GM18502 (cell line): Measurements from ENCODE around the gene TAS2R39.
"Not testable (repeated sequence)": the region's sequence is repeated elsewhere in the genome, so short reads cannot be mapped to it uniquely, and the experiment has no call there.

Experiments used
- ATAC-seq: cut with Tn5 transposase; IDR thresholded peaks from one replicate; pipeline ENCODE4 v1.9.1; 2021; ENCODE audit warnings: mild to moderate bottlenecking; ENCODE audit not compliant: unreplicated experiment, poor library complexity

The TAS2R39 gene

DNA sequence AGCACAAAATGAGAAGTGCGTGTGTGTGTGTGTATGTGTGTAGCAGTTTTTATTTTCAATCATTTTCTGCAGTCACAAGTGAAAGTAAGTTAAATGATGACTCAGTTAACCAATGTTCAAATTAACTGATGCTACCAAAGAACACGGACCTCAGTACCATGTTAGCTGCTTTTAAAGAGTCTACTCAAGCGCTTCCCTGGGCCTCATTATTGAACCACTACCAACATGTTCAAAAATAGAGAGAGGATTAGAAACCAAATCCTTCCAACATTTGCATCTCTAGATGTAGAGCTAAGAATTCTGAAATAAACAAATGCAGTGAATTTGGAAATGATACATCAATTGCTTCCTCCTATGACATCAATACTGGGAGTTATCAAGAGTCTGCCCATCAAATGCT lies at the start of gene TAS2R39:
TSS of gene TAS2R39 (plus strand) at position 396 of the 400 bp plus-strand sequence. CDS start at position 396, 0 bp downstream.
- ATAC-seq = no peak

DNA sequence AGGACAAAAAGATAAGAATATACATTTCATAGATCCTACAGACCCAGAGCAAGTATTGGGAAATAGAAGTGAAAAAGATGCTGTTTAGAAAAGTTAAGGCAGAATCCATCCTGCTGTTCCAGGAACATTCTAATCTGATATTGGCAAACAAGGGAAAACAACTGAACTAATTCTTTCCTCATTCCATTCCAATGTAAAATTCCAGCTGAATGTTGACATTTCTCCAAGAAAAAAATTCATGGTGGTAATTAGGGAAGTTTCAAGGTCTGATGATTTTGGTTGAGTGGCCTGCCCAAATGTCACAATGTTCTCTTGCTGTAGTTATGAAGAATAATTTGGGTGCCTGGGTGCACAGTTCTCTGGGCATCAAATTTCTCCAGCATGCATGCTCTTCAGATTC lies 36.1 kb upstream of the TAS2R39 start:
- ATAC-seq = no peak

- ATAC-seq = no peak
These were observed 35.2 kb upstream of the TAS2R39 start for GRCh38 chr7:143148050-143148449.

GRCh38 chr7:143148651-143149050 lies 34.6 kb upstream of the TAS2R39 start:
- ATAC-seq = no peak

DNA sequence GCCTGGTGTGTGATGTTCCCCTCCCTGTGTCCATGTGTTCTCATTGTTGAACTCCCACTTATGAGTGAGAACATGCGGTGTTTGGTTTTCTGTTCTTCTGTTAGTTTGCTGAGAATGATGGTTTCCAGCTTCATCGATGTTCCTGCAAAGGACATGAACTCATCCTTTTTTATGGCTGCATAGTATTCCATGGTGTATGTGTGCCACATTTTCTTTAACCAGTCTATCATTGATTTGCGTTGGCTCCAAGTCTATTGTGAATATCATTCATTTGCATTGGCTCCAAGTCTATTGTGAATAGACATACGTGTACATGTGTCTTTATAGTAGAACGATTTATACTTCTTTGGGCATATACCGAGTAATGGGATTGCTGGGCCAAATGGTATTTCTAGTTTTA lies 32.5 kb upstream of the TAS2R39 start:
- not testable (repeated sequence) for ATAC-seq

- ATAC-seq = not testable (repeated sequence)
These were observed 24.6 kb upstream of the TAS2R39 start for GRCh38 chr7:143158617-143159016.

DNA sequence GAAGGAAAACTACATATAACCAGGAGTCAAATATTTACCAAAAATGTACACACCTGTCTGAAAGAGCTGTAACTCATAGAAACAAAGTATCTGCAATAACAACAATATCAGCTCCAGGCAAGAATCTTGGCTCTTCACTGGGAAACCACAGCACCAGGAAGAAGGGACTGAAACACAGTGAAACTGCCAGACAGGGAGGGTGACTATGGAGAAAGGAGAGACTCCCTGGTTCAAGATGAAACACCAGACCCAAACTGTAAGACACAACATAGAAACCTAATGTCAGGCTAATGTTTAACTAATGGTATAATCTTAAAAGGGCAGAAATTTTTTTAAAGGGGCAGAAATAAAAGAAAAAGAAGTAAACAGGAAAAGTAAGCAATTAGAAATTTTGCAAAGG lies 11.5 kb upstream of the TAS2R39 start:
- ATAC-seq = no peak

GRCh38 chr7:143172354-143172753 lies 10.9 kb upstream of the TAS2R39 start:
- no peak for ATAC-seq

- ATAC-seq = no peak
These were observed 7.1 kb upstream of the TAS2R39 start for GRCh38 chr7:143176128-143176527.

- no peak for ATAC-seq
These were observed 5.7 kb upstream of the TAS2R39 start for GRCh38 chr7:143177374-143178119.

GRCh38 chr7:143180771-143181170 lies 2.4 kb upstream of the TAS2R39 start:
- ATAC-seq = not testable (repeated sequence)

- no peak for ATAC-seq
These were observed 1.9 kb upstream of the TAS2R39 start for GRCh38 chr7:143181349-143181748.

GRCh38 chr7:143185551-143185950 lies 2.3 kb downstream of the TAS2R39 start:
- no peak for ATAC-seq

GRCh38 chr7:143188994-143189393 lies 5.8 kb downstream of the TAS2R39 start:
- no peak for ATAC-seq

GRCh38 chr7:143193880-143194279 lies 10.7 kb downstream of the TAS2R39 start:
- no peak for ATAC-seq

DNA sequence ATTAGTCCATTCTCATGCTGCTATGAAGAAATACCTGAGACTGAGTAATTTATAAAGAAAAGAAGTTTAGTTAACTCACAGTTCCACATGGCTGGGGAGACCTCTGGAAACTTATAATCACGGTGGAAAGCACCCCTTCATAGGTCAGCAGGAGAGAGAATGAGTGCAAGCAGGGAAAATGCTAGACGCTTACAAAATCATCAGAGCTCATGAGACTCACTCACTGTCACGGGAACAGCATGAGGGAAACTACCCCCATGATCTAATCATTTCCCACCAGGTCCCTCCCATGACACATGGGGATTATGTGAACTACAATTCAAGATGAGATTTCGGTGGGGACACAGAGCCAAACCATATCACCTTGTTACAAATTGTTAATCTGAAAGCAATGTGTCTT lies 15.8 kb downstream of the TAS2R39 start:
- ATAC-seq = peak; percentile 70

DNA sequence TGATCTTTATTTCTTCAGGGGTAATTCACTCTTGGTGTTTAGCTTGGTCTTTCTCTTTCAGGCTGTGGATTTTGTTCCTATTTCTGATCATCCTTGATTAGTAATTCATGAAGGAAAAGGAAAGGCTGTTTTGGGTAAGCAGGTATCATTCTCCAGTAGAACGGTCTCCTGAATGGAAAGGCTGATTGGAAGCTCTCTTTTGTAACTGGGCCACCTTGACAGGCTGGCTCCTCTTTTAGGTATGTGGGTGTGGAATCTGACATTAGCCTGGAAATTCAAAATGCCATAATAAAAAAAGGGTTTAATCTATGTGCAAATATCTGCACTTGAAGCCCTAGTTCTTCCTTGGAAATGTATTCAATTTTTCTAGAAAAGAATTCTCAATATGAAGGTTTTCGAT lies 18.9 kb downstream of the TAS2R39 start:
- ATAC-seq = no peak

DNA sequence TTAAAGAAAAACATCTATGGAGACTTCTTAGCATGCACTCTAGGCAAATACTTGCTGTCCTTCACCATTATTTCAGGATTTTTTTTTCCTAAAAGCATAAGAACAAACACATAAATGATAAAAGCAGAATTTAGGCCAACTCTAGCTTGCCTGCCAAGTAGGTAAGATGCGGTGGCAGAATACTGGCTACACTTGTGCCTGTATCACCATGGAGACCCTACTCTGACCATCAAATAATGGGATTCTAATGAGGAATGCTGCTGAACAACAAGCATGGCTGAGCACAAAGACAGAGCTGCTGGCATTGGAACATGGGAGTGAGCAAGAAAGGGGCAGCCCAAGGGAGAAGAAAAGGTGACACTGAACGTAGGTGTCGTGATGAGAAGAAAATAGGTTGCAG lies 20.2 kb downstream of the TAS2R39 start:
- no peak for ATAC-seq

GRCh38 chr7:143205560-143206293 lies 22.5 kb downstream of the TAS2R39 start:
- peak; percentile 93 for ATAC-seq

- ATAC-seq = no peak
These were observed 27.3 kb downstream of the TAS2R39 start for GRCh38 chr7:143210541-143210940.

DNA sequence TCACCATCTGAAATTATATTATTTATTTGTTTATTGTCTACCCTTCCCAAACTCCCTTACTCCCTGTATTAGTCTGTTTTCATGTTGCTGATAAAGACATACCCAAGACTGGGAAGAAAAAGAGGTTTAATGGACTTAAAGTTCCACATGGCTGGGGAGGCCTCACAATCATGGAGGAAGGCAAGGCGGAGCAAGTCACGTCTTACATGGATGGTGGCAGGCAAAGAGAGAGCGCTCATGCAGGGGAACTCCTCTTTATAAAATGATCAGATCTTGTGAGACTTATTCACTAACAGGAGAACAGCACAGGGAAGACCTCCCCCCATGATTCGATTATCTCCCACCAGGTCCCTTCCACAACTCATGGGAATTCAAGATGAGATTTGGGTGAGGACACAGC lies 30.3 kb downstream of the TAS2R39 start:
- not testable (repeated sequence) for ATAC-seq
